ENCODE data around the gene THRA. TPM values are rescaled to one million over a fixed set of nuclear protein-coding genes. Genes with fewer than 3 reads are reported as not detected.

The THRA gene
- total and polyA plus RNA-seq, 11 donors = 50.6 to 105 (median 69.8) TPM

- DNase-seq (peak in 1 of 5 donors; percentile 24), ATAC-seq (peak in 2 of 4 donors; percentile 5 to 6)
- no peaks in the 10 kb centered on the region for H3K27me3 ChIP-seq
- TF ChIP-seq CTCF (IDR thresholded peaks at IDR 0.05) (no peak), POLR2A (IDR thresholded peaks at IDR 0.05) (no peak)
- H3K27ac ChIP-seq = no peak overlapping the region
- intact Hi-C loops (cut with DNase I) = loop anchor here in 7 of 10 donors (1.0 to 10.0 kb wide), 5 partner anchors 13 to 149 kb away; partner anchors contain the start of gene RAPGEFL1 (in 1 of the 7)
- peaks cover 0 to 96% (median 85%) of the 10 kb centered on the region in 9 donors for H3K36me3 ChIP-seq
- peaks cover 0 to 30% (median 9%) of the 10 kb centered on the region in 12 donors for H3K4me1 ChIP-seq
- WGBS, 4 donors = 79 to 82% (median 80%) methylated on average over 22 of the region's 22 CpGs
- H3K4me3 ChIP-seq = no peak overlapping the region
- no peaks in the 10 kb centered on the region for H3K9me3 ChIP-seq
These were observed 36.6 kb upstream of the THRA start for GRCh38 chr17:40025991-40026815.

GRCh38 chr17:40026816-40027613 lies 35.8 kb upstream of the THRA start:
- H3K36me3 ChIP-seq = peaks cover 0 to 96% (median 85%) of the 10 kb centered on the region in 9 donors
- no peaks in the 10 kb centered on the region for H3K9me3 ChIP-seq
- WGBS, 4 donors = 33 to 41% (median 39%) methylated on average over 24 to 33 of the region's 33 CpGs
- H3K27me3 ChIP-seq = no peaks in the 10 kb centered on the region
- TF ChIP-seq CTCF (IDR thresholded peaks at IDR 0.05) = peak; percentile 86 to 98 (median 94)
- no peak for TF ChIP-seq POLR2A (IDR thresholded peaks at IDR 0.05)
- H3K4me3 ChIP-seq = no peak overlapping the region
- DNase-seq = peak; percentile 83 to 90 (median 83)
- intact Hi-C loops (cut with DNase I) = loop anchor here in 6 of 10 donors (2.0 to 10.0 kb wide), 4 partner anchors 14 to 148 kb away; partner anchors contain the start of gene RAPGEFL1 (in 1 of the 6)
- peak overlapping the region in 3 of 12 donors; percentile 14 to 31 (median 18) for H3K27ac ChIP-seq
- peaks cover 0 to 30% (median 11%) of the 10 kb centered on the region in 12 donors for H3K4me1 ChIP-seq
- ATAC-seq = peak; percentile 85 to 93 (median 88)

- Histone ChIP-seq H3K9me3 (no peaks in the 10 kb centered on the region), H3K27me3 (no peaks in the 10 kb centered on the region), H3K4me1 (peaks cover 0 to 33% (median 15%) of the 10 kb centered on the region in 12 donors), H3K4me3 (no peak overlapping the region), H3K27ac (peak overlapping the region in 1 of 12 donors; percentile 18), H3K36me3 (peaks cover 0 to 96% (median 84%) of the 10 kb centered on the region in 9 donors)
- TF ChIP-seq CTCF (IDR thresholded peaks at IDR 0.05) (no peak), POLR2A (IDR thresholded peaks at IDR 0.05) (no peak)
- intact Hi-C loops (cut with DNase I) = loop anchor here in 6 of 10 donors (2.0 to 10.0 kb wide), 4 partner anchors 15 to 147 kb away; partner anchors contain the start of gene RAPGEFL1 (in 1 of the 6)
- ATAC-seq = no peak
- peak in 1 of 5 donors; percentile 12 for DNase-seq
- 81 to 85% (median 82%) methylated on average over 5 of the region's 5 CpGs for WGBS, 4 donors
These were observed 35.2 kb upstream of the THRA start for GRCh38 chr17:40027614-40028012.
